Measurements from ENCODE around the gene NXPH2.

The NXPH2 gene

DNA sequence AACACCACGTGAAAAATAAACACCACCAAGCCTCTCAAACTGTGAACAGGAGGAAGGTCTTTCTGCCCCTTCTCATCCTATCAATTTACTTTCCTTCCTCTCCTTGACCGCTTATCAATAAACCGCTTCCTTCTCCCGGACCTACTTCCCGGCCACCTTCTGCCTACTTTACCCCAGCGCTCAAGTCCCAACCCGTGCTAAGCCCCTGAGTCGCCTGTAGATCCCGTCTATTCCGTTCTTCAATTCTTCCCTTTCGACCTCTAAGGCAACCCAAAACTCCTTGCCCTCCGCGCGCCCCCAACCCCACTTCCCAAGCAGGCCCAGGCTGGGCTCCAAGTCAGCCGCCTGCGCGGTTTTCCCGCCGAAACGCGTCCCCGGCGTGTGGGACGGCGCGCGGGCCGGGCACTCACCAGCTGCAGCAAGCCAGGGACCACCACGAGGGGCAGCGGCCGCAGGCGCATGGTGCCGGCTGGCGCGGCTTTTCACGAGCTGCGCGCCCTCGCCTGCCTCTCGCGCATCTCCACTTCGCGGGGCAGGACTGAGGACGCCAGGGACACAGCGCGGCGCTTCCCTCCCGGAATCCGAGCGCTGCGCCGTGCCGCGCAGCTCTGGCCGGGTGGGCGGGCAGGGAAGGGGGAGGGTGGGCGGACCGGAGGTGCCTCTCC is at the start of gene NXPH2:
NXPH2 (minus strand) TSS at position 610 of the 665 bp plus-strand sequence; CDS start at position 461, 149 bp downstream.
- TF ChIP-seq, protein P1, sequence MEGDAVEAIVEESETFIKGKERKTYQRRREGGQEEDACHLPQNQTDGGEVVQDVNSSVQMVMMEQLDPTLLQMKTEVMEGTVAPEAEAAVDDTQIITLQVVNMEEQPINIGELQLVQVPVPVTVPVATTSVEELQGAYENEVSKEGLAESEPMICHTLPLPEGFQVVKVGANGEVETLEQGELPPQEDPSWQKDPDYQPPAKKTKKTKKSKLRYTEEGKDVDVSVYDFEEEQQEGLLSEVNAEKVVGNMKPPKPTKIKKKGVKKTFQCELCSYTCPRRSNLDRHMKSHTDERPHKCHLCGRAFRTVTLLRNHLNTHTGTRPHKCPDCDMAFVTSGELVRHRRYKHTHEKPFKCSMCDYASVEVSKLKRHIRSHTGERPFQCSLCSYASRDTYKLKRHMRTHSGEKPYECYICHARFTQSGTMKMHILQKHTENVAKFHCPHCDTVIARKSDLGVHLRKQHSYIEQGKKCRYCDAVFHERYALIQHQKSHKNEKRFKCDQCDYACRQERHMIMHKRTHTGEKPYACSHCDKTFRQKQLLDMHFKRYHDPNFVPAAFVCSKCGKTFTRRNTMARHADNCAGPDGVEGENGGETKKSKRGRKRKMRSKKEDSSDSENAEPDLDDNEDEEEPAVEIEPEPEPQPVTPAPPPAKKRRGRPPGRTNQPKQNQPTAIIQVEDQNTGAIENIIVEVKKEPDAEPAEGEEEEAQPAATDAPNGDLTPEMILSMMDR (IDR thresholded peaks at IDR 0.05; ENCODE audit: low read length) = no peak
- TF ChIP-seq EZH2 (IDR thresholded peaks at IDR 0.05; ENCODE audit: borderline replicate concordance, low read length) = no peak
- no peaks in the 10 kb centered on the region for H3F3A ChIP-seq (ENCODE audit: insufficient read depth, low read length)
- no peak within 1 kb of the TSS for H3K4me3 ChIP-seq (ENCODE audit: low read depth, low read length, poor library complexity, severe bottlenecking)
- H3K9ac ChIP-seq (ENCODE audit: low read length) = no peak within 1 kb of the TSS
- no peak within 1 kb of the TSS for H3K4me2 ChIP-seq (ENCODE audit: low read length)
- no peaks in the 10 kb centered on the region for H3K36me3 ChIP-seq (ENCODE audit: insufficient read depth, low read length)
- H3K79me2 ChIP-seq (ENCODE audit: insufficient read depth, low read length) = no peaks in the 10 kb centered on the region
- H3K27ac ChIP-seq (ENCODE audit: low read depth, low read length, poor library complexity, severe bottlenecking) = no peak within 1 kb of the TSS
- H2AFZ ChIP-seq (ENCODE audit: low read length) = no peak within 1 kb of the TSS
- peaks cover 4% of the 10 kb centered on the region; the same call in 1 of the 2 replicates for H3K27me3 ChIP-seq (ENCODE audit: insufficient read depth, low read length)
- H3K9me2 ChIP-seq (ENCODE audit: low read depth, low read length) = no peaks in the 10 kb centered on the region
- H3K9me3 ChIP-seq (ENCODE audit: low read length) = no peaks in the 10 kb centered on the region
- no peaks in the 10 kb centered on the region for H4K20me1 ChIP-seq (ENCODE audit: insufficient read depth, low read length)
- no peaks in the 10 kb centered on the region for H3K4me1 ChIP-seq (ENCODE audit: insufficient read depth, low read length, severe bottlenecking)

DNA sequence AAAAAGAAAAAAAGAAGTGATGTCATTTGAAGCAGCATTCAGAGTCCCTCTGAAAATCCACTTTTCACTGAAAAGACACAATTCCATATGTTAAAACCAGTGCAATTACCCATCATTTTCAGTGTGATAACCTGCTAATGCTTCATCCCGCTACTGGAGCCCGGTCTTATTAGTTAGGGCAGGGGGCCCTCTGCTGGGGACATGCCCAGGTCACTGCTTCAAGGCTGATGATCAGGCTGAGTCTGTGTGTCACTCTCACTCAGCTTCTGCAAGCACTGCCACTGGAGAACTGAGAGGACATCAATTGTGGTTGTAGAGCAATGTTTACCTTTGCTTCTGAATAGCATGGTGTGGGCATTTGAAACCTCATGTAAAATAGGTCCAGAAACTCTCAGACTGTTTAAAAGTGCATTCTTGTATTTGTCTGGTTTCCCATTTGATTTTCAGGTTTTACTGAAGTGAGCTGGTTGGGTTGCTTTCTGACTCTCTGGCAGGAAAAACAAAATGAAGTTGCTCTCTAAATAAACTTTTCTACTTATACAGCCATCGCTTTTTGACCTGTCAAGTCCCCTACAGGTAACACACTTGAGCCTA is 49.2 kb upstream of the NXPH2 start:
- Histone ChIP-seq H3K36me3 (ENCODE audit: insufficient read depth, low read length) (no peaks in the 10 kb centered on the region), H3K4me2 (ENCODE audit: low read length) (no peak overlapping the region), H2AFZ (ENCODE audit: low read length) (no peak overlapping the region), H3K27ac (ENCODE audit: low read depth, low read length, poor library complexity, severe bottlenecking) (no peak overlapping the region), H3K9me3 (ENCODE audit: low read length) (no peaks in the 10 kb centered on the region), H3K9me2 (ENCODE audit: low read depth, low read length) (no peaks in the 10 kb centered on the region), H4K20me1 (ENCODE audit: insufficient read depth, low read length) (no peaks in the 10 kb centered on the region), H3K79me2 (ENCODE audit: insufficient read depth, low read length) (no peaks in the 10 kb centered on the region), H3K27me3 (ENCODE audit: insufficient read depth, low read length) (no peaks in the 10 kb centered on the region), H3K4me1 (ENCODE audit: insufficient read depth, low read length, severe bottlenecking) (no peaks in the 10 kb centered on the region), H3K4me3 (ENCODE audit: low read depth, low read length, poor library complexity, severe bottlenecking) (no peak overlapping the region), H3K9ac (ENCODE audit: low read length) (no peak overlapping the region), H3F3A (ENCODE audit: insufficient read depth, low read length) (no peaks in the 10 kb centered on the region)
- TF ChIP-seq EZH2 (IDR thresholded peaks at IDR 0.05; ENCODE audit: borderline replicate concordance, low read length) = no peak
- TF ChIP-seq, protein P1 (IDR thresholded peaks at IDR 0.05; ENCODE audit: low read length) = peak; percentile 52; the same call in 1 of the 2 replicates

DNA sequence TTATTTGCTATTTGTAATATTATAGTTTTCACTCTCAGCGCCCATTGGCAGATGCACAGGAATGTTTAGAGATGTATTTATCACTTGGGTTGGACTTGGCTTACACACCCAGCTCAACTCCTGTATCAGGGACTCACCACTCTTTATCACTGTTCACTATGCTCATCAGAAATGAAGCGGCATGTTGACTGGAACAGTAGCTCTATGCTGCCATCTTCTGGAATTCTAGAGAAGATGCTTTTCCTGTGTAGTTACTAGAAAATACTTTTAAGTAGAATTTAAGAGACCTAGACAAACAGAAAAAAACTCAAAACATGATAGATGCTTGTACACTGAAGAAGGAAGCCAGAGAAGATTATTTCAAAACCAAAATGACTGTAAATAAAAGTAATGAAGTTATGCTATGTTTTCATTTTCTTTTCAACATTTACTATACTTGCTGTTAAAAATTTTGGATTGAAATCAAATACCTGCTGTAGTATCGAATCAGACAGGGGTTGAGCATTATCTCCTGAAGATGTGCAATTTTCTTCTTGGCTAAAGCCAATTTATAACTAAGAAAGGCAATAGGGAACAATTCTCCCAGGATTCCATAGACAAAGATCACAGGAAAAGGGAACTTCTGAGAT is 47.4 kb upstream of the NXPH2 start:
- Histone ChIP-seq H4K20me1 (ENCODE audit: insufficient read depth, low read length) (no peaks in the 10 kb centered on the region), H3K4me1 (ENCODE audit: insufficient read depth, low read length, severe bottlenecking) (no peaks in the 10 kb centered on the region), H3F3A (ENCODE audit: insufficient read depth, low read length) (no peaks in the 10 kb centered on the region), H3K4me3 (ENCODE audit: low read depth, low read length, poor library complexity, severe bottlenecking) (no peak overlapping the region), H3K9ac (ENCODE audit: low read length) (no peak overlapping the region), H3K79me2 (ENCODE audit: insufficient read depth, low read length) (no peaks in the 10 kb centered on the region), H2AFZ (ENCODE audit: low read length) (no peak overlapping the region), H3K4me2 (ENCODE audit: low read length) (no peak overlapping the region), H3K36me3 (ENCODE audit: insufficient read depth, low read length) (no peaks in the 10 kb centered on the region), H3K27ac (ENCODE audit: low read depth, low read length, poor library complexity, severe bottlenecking) (no peak overlapping the region), H3K9me2 (ENCODE audit: low read depth, low read length) (no peaks in the 10 kb centered on the region), H3K27me3 (ENCODE audit: insufficient read depth, low read length) (no peaks in the 10 kb centered on the region), H3K9me3 (ENCODE audit: low read length) (no peaks in the 10 kb centered on the region)
- TF ChIP-seq, protein P1 (IDR thresholded peaks at IDR 0.05; ENCODE audit: low read length) = peak; percentile 73; the same call in 1 of the 2 replicates
- no peak for TF ChIP-seq EZH2 (IDR thresholded peaks at IDR 0.05; ENCODE audit: borderline replicate concordance, low read length)
